Measurements from ENCODE around the gene EFCC1. TPM values are rescaled to one million over a fixed set of nuclear protein-coding genes. Genes with fewer than 3 reads are reported as not detected.

Gene EFCC1
- total RNA-seq, 2 experiments from 2014 or later: 0.14 to 0.23 TPM

- Mint-ChIP-seq H3K27me3 (no peaks in the 10 kb centered on the region), H3K4me1 (peaks cover 23% of the 10 kb centered on the region), H3K36me3 (no peaks in the 10 kb centered on the region), H3K9me3 (no peaks in the 10 kb centered on the region), H3K4me3 (no peak overlapping the region), H3K27ac (no peak overlapping the region)
- DNase-seq (no peak), ATAC-seq (ENCODE audit: low read depth) (no peak)
- POLR2A ChIA-PET: no interaction called here
Measured at GRCh38 chr3:129021140-129021551, 20.0 kb downstream of the EFCC1 start.

GRCh38 chr3:129022114-129023007 lies 21.3 kb downstream of the EFCC1 start:
- H3K27ac Mint-ChIP-seq: peak overlapping the region; percentile 69
- H3K4me1 Mint-ChIP-seq: peaks cover 27% of the 10 kb centered on the region
- POLR2A ChIA-PET: interaction anchor here (0.7 to 1.2 kb wide), 3 partner anchors 28 to 98 kb away, joined by 3 to 6 read pairs (median 4); no protein-coding TSS in a partner anchor
- no peaks in the 10 kb centered on the region for H3K27me3 Mint-ChIP-seq
- H3K4me3 Mint-ChIP-seq: peak overlapping the region; percentile 11
- H3K9me3 Mint-ChIP-seq: no peaks in the 10 kb centered on the region
- no peak for ATAC-seq (ENCODE audit: low read depth)
- DNase-seq: no peak
- no peaks in the 10 kb centered on the region for H3K36me3 Mint-ChIP-seq

GRCh38 chr3:129023008-129023358 lies 21.9 kb downstream of the EFCC1 start:
- Mint-ChIP-seq H3K27me3 (no peaks in the 10 kb centered on the region), H3K9me3 (no peaks in the 10 kb centered on the region), H3K4me1 (peaks cover 24% of the 10 kb centered on the region), H3K4me3 (no peak overlapping the region), H3K27ac (no peak overlapping the region), H3K36me3 (no peaks in the 10 kb centered on the region)
- DNase-seq: no peak
- POLR2A ChIA-PET: interaction anchor here (0.7 kb wide), 1 partner anchor 52 kb away, joined by 6 read pairs; no protein-coding TSS in a partner anchor
- no peak for ATAC-seq (ENCODE audit: low read depth)

GRCh38 chr3:129023909-129024308 lies 22.8 kb downstream of the EFCC1 start:
- no peaks in the 10 kb centered on the region for H3K36me3 Mint-ChIP-seq
- DNase-seq (no peak), ATAC-seq (ENCODE audit: low read depth) (no peak)
- no peaks in the 10 kb centered on the region for H3K27me3 Mint-ChIP-seq
- POLR2A ChIA-PET: interaction anchor here (0.6 to 0.7 kb wide), 2 partner anchors 36 to 223 kb away, joined by 3 read pairs; no protein-coding TSS in a partner anchor
- H3K4me3 Mint-ChIP-seq: no peak overlapping the region
- no peaks in the 10 kb centered on the region for H3K9me3 Mint-ChIP-seq
- no peak overlapping the region for H3K27ac Mint-ChIP-seq
- peaks cover 21% of the 10 kb centered on the region for H3K4me1 Mint-ChIP-seq

GRCh38 chr3:129025108-129025507 lies 24.0 kb downstream of the EFCC1 start:
- H3K36me3 Mint-ChIP-seq: no peaks in the 10 kb centered on the region
- DNase-seq (no peak), ATAC-seq (ENCODE audit: low read depth) (no peak)
- peaks cover 20% of the 10 kb centered on the region for H3K4me1 Mint-ChIP-seq
- POLR2A ChIA-PET: interaction anchor here (1.4 to 4.1 kb wide), 3 partner anchors 9 to 96 kb away, joined by 3 to 87 read pairs (median 27); partner anchors contain the start of gene RAB43
- no peaks in the 10 kb centered on the region for H3K27me3 Mint-ChIP-seq
- no peaks in the 10 kb centered on the region for H3K9me3 Mint-ChIP-seq
- no peak overlapping the region for H3K27ac Mint-ChIP-seq
- no peak overlapping the region for H3K4me3 Mint-ChIP-seq

- ATAC-seq (ENCODE audit: low read depth) (no peak), DNase-seq (no peak)
- H3K27me3 Mint-ChIP-seq: no peaks in the 10 kb centered on the region
- H3K9me3 Mint-ChIP-seq: no peaks in the 10 kb centered on the region
- no peaks in the 10 kb centered on the region for H3K36me3 Mint-ChIP-seq
- POLR2A ChIA-PET: interaction anchor here (0.7 to 4.1 kb wide), 13 partner anchors 9 to 290 kb away, joined by 3 to 87 read pairs (median 6); partner anchors contain the start of genes ACAD9, COPG1 and RAB43
- H3K4me3 Mint-ChIP-seq: peak overlapping the region; percentile 75
- H3K27ac Mint-ChIP-seq: peak overlapping the region; percentile 89
- H3K4me1 Mint-ChIP-seq: peaks cover 20% of the 10 kb centered on the region
Measured at GRCh38 chr3:129025691-129026435, 24.8 kb downstream of the EFCC1 start.

GRCh38 chr3:129026728-129027543 lies 25.8 kb downstream of the EFCC1 start:
- H3K36me3 Mint-ChIP-seq: no peaks in the 10 kb centered on the region
- peak overlapping the region; percentile 89 for H3K27ac Mint-ChIP-seq
- H3K27me3 Mint-ChIP-seq: no peaks in the 10 kb centered on the region
- POLR2A ChIA-PET: interaction anchor here (0.6 to 4.1 kb wide), 24 partner anchors 10 to 289 kb away, joined by 3 to 87 read pairs (median 6); partner anchors contain the start of genes ACAD9, COPG1, HMCES and RAB43
- DNase-seq (peak; percentile 95), ATAC-seq (ENCODE audit: low read depth) (peak; percentile 100)
- peak overlapping the region; percentile 75 for H3K4me3 Mint-ChIP-seq
- no peaks in the 10 kb centered on the region for H3K9me3 Mint-ChIP-seq
- H3K4me1 Mint-ChIP-seq: peaks cover 20% of the 10 kb centered on the region

- H3K9me3 Mint-ChIP-seq: no peaks in the 10 kb centered on the region
- H3K27ac Mint-ChIP-seq: no peak overlapping the region
Measured at GRCh38 chr3:129027544-129027880, 26.4 kb downstream of the EFCC1 start.

GRCh38 chr3:129028866-129029265 lies 27.8 kb downstream of the EFCC1 start:
- no peak overlapping the region for H3K4me3 Mint-ChIP-seq
- no peaks in the 10 kb centered on the region for H3K27me3 Mint-ChIP-seq
- H3K27ac Mint-ChIP-seq: no peak overlapping the region
- no peaks in the 10 kb centered on the region for H3K9me3 Mint-ChIP-seq
- ATAC-seq (ENCODE audit: low read depth) (no peak), DNase-seq (no peak)
- H3K36me3 Mint-ChIP-seq: no peaks in the 10 kb centered on the region
- POLR2A ChIA-PET: interaction anchor here (4.1 kb wide), 1 partner anchor 92 kb away, joined by 27 read pairs; the partner anchor contains the start of gene RAB43
- H3K4me1 Mint-ChIP-seq: peaks cover 13% of the 10 kb centered on the region

More at GRCh38 chr3:129027544-129027880, 26.4 kb downstream of the EFCC1 start:
- Mint-ChIP-seq H3K27me3 (no peaks in the 10 kb centered on the region), H3K4me3 (peak overlapping the region; percentile 35), H3K36me3 (no peaks in the 10 kb centered on the region), H3K4me1 (peaks cover 15% of the 10 kb centered on the region)
- ATAC-seq (ENCODE audit: low read depth) (no peak), DNase-seq (no peak)
- POLR2A ChIA-PET: interaction anchor here (0.6 to 4.1 kb wide), 18 partner anchors 9 to 288 kb away, joined by 3 to 87 read pairs (median 6); partner anchors contain the start of genes COPG1 and RAB43

GRCh38 chr3:129030611-129031010 lies 29.5 kb downstream of the EFCC1 start:
- no peak overlapping the region for H3K4me3 Mint-ChIP-seq
- H3K9me3 Mint-ChIP-seq: no peaks in the 10 kb centered on the region
- peaks cover 17% of the 10 kb centered on the region for H3K4me1 Mint-ChIP-seq
- ATAC-seq (ENCODE audit: low read depth): no peak
- DNase-seq: no peak
- no peak overlapping the region for H3K27ac Mint-ChIP-seq
- no peaks in the 10 kb centered on the region for H3K27me3 Mint-ChIP-seq
- H3K36me3 Mint-ChIP-seq: no peaks in the 10 kb centered on the region
- POLR2A ChIA-PET: interaction anchor here (1.4 kb wide), 2 partner anchors 14 to 91 kb away, joined by 3 to 5 read pairs; partner anchors contain the start of gene RAB43

- POLR2A ChIA-PET: interaction anchor here (0.7 kb wide), 1 partner anchor 284 kb away, joined by 3 read pairs; a partner anchor contains a TSS
Measured at GRCh38 chr3:129031476-129032215, 30.5 kb downstream of the EFCC1 start.

GRCh38 chr3:129032716-129033115 lies 31.6 kb downstream of the EFCC1 start:
- no peaks in the 10 kb centered on the region for H3K27me3 Mint-ChIP-seq
- no peaks in the 10 kb centered on the region for H3K36me3 Mint-ChIP-seq

More at GRCh38 chr3:129031476-129032215, 30.5 kb downstream of the EFCC1 start:
- ATAC-seq (ENCODE audit: low read depth): no peak
- H3K9me3 Mint-ChIP-seq: no peaks in the 10 kb centered on the region
- H3K4me1 Mint-ChIP-seq: peaks cover 12% of the 10 kb centered on the region
- no peak overlapping the region for H3K27ac Mint-ChIP-seq
- no peak for DNase-seq
- no peaks in the 10 kb centered on the region for H3K27me3 Mint-ChIP-seq
- no peak overlapping the region for H3K4me3 Mint-ChIP-seq
- H3K36me3 Mint-ChIP-seq: no peaks in the 10 kb centered on the region

More at GRCh38 chr3:129032716-129033115, 31.6 kb downstream of the EFCC1 start:
- POLR2A ChIA-PET: no interaction called here
- H3K4me3 Mint-ChIP-seq: no peak overlapping the region
- peaks cover 10% of the 10 kb centered on the region for H3K4me1 Mint-ChIP-seq
- DNase-seq (no peak), ATAC-seq (ENCODE audit: low read depth) (no peak)
- no peak overlapping the region for H3K27ac Mint-ChIP-seq
- no peaks in the 10 kb centered on the region for H3K9me3 Mint-ChIP-seq
